Measurements from ENCODE around the gene AREL1.

AREL1 gene

GRCh38 chr14:74754157-74754556 is 41.3 kb upstream of the AREL1 start:
- Histone ChIP-seq H3K4me3 (ENCODE audit: low read depth, low read length) (no peak overlapping the region), H3K27ac (ENCODE audit: extremely low read depth, low read depth, low read length) (no peak overlapping the region), H3K36me3 (ENCODE audit: control insufficient read depth in 2 of 2, insufficient read depth in 1 of 2, low read length in 2 of 2) (no peaks in the 10 kb centered on the region), H3K4me1 (ENCODE audit: control insufficient read depth, insufficient read depth, low read length) (no peaks in the 10 kb centered on the region), H3K9me3 (ENCODE audit: control insufficient read depth, insufficient read depth, low read depth, low read length) (no peaks in the 10 kb centered on the region)
- ChIA-PET CTCF (interaction anchor here (0.6 kb wide), 1 partner anchor 1800 kb away, joined by 6 read pairs; no protein-coding TSS in a partner anchor), POLR2A (interaction anchor here (1.5 kb wide), 1 partner anchor 9 kb away, joined by 10 read pairs; the partner anchor contains the start of gene YLPM1)
- no peak for TF ChIP-seq ZNF692 (tag by site-specific recombination; IDR thresholded peaks at IDR 0.05)
- TF ChIP-seq ZIC2 (tag by site-specific recombination; IDR thresholded peaks at IDR 0.05), result no peak

GRCh38 chr14:74747237-74747636 is 34.4 kb upstream of the AREL1 start:
- Histone ChIP-seq H3K9me3 (ENCODE audit: control insufficient read depth, insufficient read depth, low read depth, low read length) (no peaks in the 10 kb centered on the region), H3K4me1 (ENCODE audit: control insufficient read depth, insufficient read depth, low read length) (no peaks in the 10 kb centered on the region), H3K27ac (ENCODE audit: extremely low read depth, low read depth, low read length) (no peak overlapping the region), H3K4me3 (ENCODE audit: low read depth, low read length) (no peak overlapping the region), H3K36me3 (ENCODE audit: control insufficient read depth in 2 of 2, insufficient read depth in 1 of 2, low read length in 2 of 2) (no peaks in the 10 kb centered on the region)
- TF ChIP-seq ZNF391 (tag by site-specific recombination; IDR thresholded peaks at IDR 0.05; ENCODE audit: borderline replicate concordance, low read depth) (no peak), ZNF366 (tag by site-specific recombination; conservative IDR thresholded peaks at IDR 0.05) (no peak), PBX3 (CRISPR knock-in tag; IDR thresholded peaks at IDR 0.05) (no peak), ZNF350 (tag by site-specific recombination; IDR thresholded peaks at IDR 0.05) (no peak), ZNF416 (tag by site-specific recombination; IDR thresholded peaks at IDR 0.05) (no peak), ZBTB8A (tag by site-specific recombination; IDR thresholded peaks at IDR 0.05) (no peak)
- ChIA-PET POLR2A (no interaction called here), CTCF (no interaction called here)

- Histone ChIP-seq H3K4me3 (ENCODE audit: low read depth, low read length) (no peak overlapping the region), H3K27ac (ENCODE audit: extremely low read depth, low read depth, low read length) (no peak overlapping the region), H3K36me3 (ENCODE audit: control insufficient read depth in 2 of 2, insufficient read depth in 1 of 2, low read length in 2 of 2) (peaks cover 30 to 40% of the 10 kb centered on the region in 2 experiments), H3K9me3 (ENCODE audit: control insufficient read depth, insufficient read depth, low read depth, low read length) (no peaks in the 10 kb centered on the region), H3K4me1 (ENCODE audit: control insufficient read depth, insufficient read depth, low read length) (no peaks in the 10 kb centered on the region; the same call in 1 of the 2 replicates)
- TF ChIP-seq ZNF398 (tag by site-specific recombination; IDR thresholded peaks at IDR 0.05), result no peak
- no peak for TF ChIP-seq ZNF350 (tag by site-specific recombination; IDR thresholded peaks at IDR 0.05)
- no peak for TF ChIP-seq ZNF501 (tag by site-specific recombination; IDR thresholded peaks at IDR 0.05)
- TF ChIP-seq ZNF747 (tag by site-specific recombination; IDR thresholded peaks at IDR 0.05), result no peak
- TF ChIP-seq ZNF677 (tag by site-specific recombination; IDR thresholded peaks at IDR 0.05), result no peak
- no peak for TF ChIP-seq ZNF404 (tag by site-specific recombination; IDR thresholded peaks at IDR 0.05)
- TF ChIP-seq ZNF280C (tag by site-specific recombination; IDR thresholded peaks at IDR 0.05), result no peak
- no peak for TF ChIP-seq ZBTB44 (tag by site-specific recombination; IDR thresholded peaks at IDR 0.05)
- no peak for TF ChIP-seq ZNF48 (tag by site-specific recombination; IDR thresholded peaks at IDR 0.05)
- no peak for TF ChIP-seq ZNF311 (tag by site-specific recombination; IDR thresholded peaks at IDR 0.05; ENCODE audit: borderline replicate concordance)
- TF ChIP-seq ZNF362 (tag by site-specific recombination; IDR thresholded peaks at IDR 0.05), result no peak
- no peak for TF ChIP-seq ZNF654 (tag by site-specific recombination; IDR thresholded peaks at IDR 0.05; ENCODE audit: low read depth)
- ChIA-PET CTCF (interaction anchor here (1.2 kb wide), 1 partner anchor 18 kb away, joined by 3 read pairs; no protein-coding TSS in a partner anchor), POLR2A (interaction anchor here (1.4 kb wide), 1 partner anchor 24 kb away, joined by 5 read pairs; the partner anchor contains the start of gene YLPM1)
Observed at GRCh38 chr14:74739293-74740030, 26.6 kb upstream of the AREL1 start.
